Left kidney (tissue), 8 donors: ENCODE results near the gene GPX3. TPM values are rescaled to one million over a fixed set of nuclear protein-coding genes. Genes with fewer than 3 reads are reported as not detected.

Experiments
- DNase-seq: peaks from one replicate; pipeline ENCODE4 v3.0.0-alpha.2; 2013
- long read RNA-seq, 8 donors: transcript quantifications; one replicate each; lab custom pipeline, GENCODE V29; 2026
- polyA plus RNA-seq: library from polyadenylated mRNA; unstranded; fragments of 120-200 nt; gene quantifications from one replicate; pipeline ENCODE4 v1.2.1, GENCODE V29; 2013; ENCODE audit not compliant: insufficient read length

The GPX3 gene
- 1,238 TPM for polyA plus RNA-seq
- long read RNA-seq, donor 1, transcript GPX3-201 (5 exons, 1,636 nt), result major isoform, 513 of 1,054 reads
- long read RNA-seq, donor 1, transcript GPX3-209 (6 exons, 1,478 nt), result minor isoform, 12 of 1,054 reads
- long read RNA-seq, donor 1, partial matches to known transcripts, result 483 of 1,054 reads
- long read RNA-seq, donor 1, other reads (novel, unspliced or antisense), result 43 of 1,054 reads
- long read RNA-seq, donor 2, transcript GPX3-201 (5 exons, 1,636 nt), result major isoform, 482 of 583 reads
- long read RNA-seq, donor 2, partial matches to known transcripts, result 73 of 583 reads
- long read RNA-seq, donor 2, other reads (novel, unspliced or antisense), result 22 of 583 reads
- long read RNA-seq, donor 3, transcript GPX3-201 (5 exons, 1,636 nt), result major isoform, 490 of 576 reads
- long read RNA-seq, donor 3, partial matches to known transcripts, result 68 of 576 reads
- long read RNA-seq, donor 3, other reads (novel, unspliced or antisense), result 16 of 576 reads
- long read RNA-seq, donor 4, transcript GPX3-201 (5 exons, 1,636 nt), result major isoform, 24 of 87 reads
- long read RNA-seq, donor 4, partial matches to known transcripts, result 63 of 87 reads
- long read RNA-seq, donor 4, other reads (novel, unspliced or antisense), result 0 of 87 reads
- long read RNA-seq, donor 5, transcript GPX3-201 (5 exons, 1,636 nt), result major isoform, 851 of 1,221 reads
- long read RNA-seq, donor 5, transcript GPX3-209 (6 exons, 1,478 nt), result minor isoform, 8 of 1,221 reads
- long read RNA-seq, donor 5, partial matches to known transcripts, result 324 of 1,221 reads
- long read RNA-seq, donor 5, other reads (novel, unspliced or antisense), result 36 of 1,221 reads
- long read RNA-seq, donor 6, transcript GPX3-201 (5 exons, 1,636 nt), result major isoform, 286 of 373 reads
- long read RNA-seq, donor 6, partial matches to known transcripts, result 71 of 373 reads
- long read RNA-seq, donor 6, other reads (novel, unspliced or antisense), result 14 of 373 reads
- long read RNA-seq, donor 7, transcript GPX3-201 (5 exons, 1,636 nt), result major isoform, 348 of 700 reads
- long read RNA-seq, donor 7, partial matches to known transcripts, result 332 of 700 reads
- long read RNA-seq, donor 7, other reads (novel, unspliced or antisense), result 16 of 700 reads
- long read RNA-seq, donor 8, transcript GPX3-201 (5 exons, 1,636 nt), result major isoform, 240 of 264 reads
- long read RNA-seq, donor 8, partial matches to known transcripts, result 8 of 264 reads
- long read RNA-seq, donor 8, other reads (novel, unspliced or antisense), result 10 of 264 reads

- peak; percentile 75 for DNase-seq
Observed at GRCh38 chr5:151020304-151021110, at the start of gene GPX3. Gene GPX3 (plus strand): TSS chr5:151020591. CDS start chr5:151020655, 64 bp downstream.

DNA sequence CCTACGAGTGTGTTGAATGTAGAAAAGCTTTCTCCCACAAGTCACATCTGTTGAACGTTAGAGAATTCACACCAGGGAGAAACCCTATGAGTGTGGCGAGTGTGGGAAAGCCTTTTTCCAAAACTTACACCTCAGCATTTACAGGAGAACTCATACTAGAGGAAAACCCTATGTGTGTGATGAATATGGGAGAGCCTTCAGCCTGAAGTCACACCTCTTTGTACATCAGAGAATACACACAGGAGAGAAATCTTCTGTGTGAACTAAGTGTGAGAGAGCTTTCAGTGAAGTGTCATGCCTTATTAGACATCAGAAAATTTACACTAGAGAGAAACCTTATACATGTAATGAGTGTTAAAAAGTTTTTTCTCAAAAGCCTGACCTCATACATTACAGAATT lies 41.8 kb upstream of the GPX3 start:
- DNase-seq, result no peak

DNA sequence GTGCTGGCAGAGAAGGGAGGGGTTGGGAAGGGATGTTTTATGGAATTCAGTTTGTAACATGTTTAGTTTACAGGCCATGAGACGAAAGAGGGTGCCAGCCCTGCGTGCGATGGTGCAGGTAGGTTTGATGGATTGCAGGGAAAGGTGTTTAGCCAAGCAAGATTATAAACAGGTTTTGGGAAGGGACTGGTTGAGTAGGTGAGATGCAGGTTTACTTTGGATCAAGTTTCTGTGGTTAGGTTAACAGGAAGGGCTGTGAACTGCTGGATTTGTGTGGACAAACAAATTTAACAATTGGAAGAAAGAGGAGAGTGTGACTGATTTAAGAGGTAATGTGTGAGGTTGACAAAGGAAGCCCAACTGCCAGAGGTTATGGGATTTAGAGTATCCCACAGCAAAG lies 32.6 kb upstream of the GPX3 start:
- DNase-seq, result no peak

- no peak for DNase-seq
Observed at GRCh38 chr5:150989695-150990094, 30.7 kb upstream of the GPX3 start.

GRCh38 chr5:150992705-150993104 lies 27.7 kb upstream of the GPX3 start:
- no peak for DNase-seq

DNA sequence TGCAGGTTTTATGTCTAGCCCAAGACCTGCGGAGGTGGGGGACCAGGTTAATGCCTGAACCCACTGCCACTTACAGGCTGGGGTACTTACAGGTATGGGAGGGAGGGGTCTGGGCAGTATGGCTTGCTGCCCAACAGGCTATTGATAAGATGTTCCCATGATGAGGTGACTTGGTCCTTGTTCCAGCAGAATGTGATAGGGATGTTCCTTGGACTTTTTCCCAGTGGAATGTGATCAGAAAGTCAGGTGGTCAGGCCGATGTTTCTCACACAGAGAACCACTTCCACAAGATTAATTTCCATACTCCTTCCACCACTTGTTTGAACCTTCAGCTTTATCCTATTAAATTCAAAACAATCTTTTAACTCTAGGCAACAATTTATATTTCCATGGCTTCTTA lies 27.0 kb upstream of the GPX3 start:
- no peak for DNase-seq

DNA sequence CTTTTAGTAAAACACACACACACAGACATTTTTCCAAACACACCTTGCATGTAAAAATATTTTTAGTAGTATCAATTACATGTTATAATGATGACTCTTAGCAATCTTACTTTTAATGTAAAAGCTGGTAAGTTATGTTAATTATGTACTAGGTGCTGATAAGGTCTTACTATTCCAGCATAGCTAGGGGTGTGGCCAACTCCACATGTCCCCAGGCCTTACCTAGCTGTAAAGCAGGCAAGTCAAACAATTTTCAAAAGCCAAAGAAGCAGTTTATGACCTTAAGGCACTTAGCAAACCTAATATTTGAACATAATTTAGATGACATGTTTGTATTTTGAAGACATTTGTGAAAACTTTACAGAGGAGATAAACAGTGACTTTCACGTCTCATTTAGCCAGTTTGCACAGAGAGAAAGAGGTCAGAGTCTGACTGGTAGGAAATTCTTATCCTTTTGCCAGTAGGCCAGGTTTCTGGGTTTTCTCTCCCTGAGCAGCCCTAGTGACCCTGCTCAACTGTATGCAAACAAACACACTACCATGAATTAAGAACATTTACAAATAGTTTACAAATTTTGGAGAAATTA lies 26.5 kb upstream of the GPX3 start:
- DNase-seq, result no peak

GRCh38 chr5:150999704-151000442 lies 20.5 kb upstream of the GPX3 start:
- no peak for DNase-seq

DNA sequence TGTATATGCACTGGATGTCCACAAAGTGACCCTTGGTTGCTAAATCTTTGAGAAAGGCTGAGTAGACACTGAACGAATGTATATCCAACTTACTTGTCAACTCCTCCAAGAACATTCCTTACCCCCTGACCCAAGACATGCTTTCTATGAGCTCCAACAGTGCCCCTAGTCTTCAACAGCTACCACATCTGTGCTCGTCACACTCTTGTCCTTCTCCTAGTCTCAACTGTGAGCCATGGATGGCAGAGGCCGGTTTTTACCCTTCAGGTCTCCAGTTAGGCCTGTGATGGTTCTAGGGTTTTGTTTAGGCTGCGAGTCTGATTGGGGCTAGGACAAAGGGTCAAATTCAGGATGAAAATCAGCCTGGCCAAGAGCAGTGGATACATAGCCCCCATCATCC lies 19.0 kb upstream of the GPX3 start:
- DNase-seq, result no peak

DNA sequence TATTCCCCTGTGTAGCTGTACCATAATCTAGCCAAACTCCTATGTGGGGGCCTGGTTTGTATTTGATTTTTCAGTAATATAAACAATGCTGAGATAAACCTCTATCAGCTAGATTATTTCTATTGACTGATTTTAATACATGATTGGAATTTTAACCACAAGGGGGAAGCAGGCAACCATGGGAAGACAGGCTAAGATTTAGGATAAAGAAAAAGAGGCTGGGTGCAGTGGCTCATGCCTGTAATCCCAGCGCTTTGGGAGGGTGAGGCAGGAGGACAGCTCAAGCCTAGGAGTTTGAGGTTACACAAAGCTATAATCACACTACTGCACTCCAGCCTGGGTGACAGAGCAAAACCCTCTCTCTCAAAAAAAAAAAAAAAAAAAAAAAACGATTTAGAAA lies 18.1 kb upstream of the GPX3 start:
- DNase-seq, result peak; percentile 36

- DNase-seq, result no peak
Observed at GRCh38 chr5:151002681-151003502, 17.5 kb upstream of the GPX3 start.

DNA sequence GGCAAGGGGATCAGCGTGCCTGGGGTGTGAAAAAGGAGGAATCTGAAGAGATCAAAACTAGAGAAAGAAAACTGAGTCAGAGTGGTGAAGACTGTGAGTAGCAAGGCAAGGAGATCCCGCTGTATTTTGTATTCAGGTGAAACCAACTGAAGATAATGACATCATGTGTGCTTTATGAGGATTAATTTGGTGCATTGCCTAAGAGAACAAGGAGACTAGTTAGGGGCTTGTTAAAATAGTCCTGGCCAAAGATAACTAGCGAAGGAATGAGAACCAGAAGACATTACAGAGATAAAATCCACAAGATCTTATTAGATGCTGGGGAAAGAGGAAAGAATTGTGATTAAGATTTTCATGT lies 16.9 kb upstream of the GPX3 start:
- DNase-seq, result no peak

DNA sequence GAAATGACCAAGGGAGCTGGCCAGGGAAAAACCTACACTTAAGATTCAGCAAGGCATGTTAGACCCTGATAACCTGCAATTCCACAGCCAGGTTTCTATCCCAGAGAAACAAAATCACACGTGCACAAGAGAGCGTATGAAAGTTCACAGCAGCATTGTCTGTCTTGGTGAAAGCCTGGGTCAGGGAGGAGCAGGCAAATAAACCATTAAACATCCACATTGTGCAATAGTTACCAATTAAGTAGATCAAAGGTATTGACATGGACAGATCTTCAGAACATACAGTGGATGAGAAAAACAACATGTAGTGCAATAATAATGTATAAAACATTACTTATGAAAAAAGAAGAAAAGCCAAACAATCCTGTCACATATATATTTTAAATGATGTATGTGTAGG lies 15.9 kb upstream of the GPX3 start:
- no peak for DNase-seq

DNA sequence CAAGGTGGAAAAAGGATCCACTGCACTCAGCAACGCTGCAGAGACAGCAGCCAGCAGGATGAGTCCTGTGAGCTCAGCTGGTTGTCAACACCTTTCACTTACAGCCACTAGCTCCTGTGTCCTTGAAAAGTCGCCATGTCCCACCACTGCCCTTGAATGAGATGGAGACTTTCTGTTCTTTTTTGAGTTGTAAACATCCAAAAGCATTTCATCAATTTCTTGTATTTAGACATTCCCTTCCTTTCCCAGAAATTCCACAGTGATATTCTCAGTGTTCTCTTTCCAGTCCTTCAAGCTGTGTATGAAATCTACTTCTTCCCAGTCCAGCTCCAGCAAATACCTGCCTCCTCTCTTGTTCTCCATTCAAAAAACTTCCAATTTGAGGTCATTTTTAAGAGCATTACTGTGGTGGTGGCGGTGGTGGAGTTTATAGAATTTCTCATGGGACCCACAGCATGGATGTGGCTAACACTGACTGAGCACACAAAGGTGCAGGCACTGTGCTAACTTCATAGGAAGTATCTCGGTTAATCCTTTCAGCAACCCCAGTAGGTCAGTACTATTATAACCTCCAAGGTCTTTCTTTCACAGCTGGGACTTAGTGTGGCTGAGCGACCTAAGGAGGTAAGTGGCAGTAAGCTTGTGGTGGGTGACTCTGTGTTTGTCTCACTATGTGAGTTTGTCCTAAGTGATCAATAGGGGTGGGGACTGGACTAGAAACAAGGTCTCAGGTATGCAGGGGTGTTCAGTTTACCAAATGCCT lies 15.0 kb upstream of the GPX3 start:
- DNase-seq, result no peak

DNA sequence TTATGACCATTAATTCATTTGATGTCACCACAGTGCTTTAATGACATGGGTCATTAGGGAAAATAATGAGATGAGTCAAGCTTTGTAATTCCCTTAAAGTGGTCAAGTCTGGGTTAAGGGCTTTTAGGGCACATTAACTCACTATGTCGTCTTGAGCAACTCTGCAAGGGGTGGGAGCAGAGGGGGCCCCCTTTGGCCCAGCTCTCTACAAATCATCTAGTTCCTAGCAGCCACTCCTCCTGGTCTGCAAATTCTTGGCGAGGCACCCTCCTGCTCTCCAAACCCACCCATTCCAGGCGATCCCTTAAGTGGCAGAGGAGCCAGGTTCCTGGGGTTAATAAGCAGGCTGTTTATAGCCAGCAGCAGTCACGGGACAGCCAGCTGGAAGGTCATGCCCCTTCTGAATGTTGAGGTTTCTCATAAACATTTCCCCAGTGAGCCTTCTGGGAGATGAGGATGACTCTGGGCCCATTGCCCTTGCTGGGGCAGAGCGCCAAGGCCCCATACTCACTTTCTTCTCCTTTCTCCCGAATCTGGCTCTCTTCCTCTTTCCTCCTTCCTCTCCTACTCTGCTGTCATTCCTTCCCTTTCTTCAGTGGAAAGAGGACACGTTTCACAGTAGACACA lies 14.3 kb upstream of the GPX3 start:
- peak; percentile 22 for DNase-seq

DNA sequence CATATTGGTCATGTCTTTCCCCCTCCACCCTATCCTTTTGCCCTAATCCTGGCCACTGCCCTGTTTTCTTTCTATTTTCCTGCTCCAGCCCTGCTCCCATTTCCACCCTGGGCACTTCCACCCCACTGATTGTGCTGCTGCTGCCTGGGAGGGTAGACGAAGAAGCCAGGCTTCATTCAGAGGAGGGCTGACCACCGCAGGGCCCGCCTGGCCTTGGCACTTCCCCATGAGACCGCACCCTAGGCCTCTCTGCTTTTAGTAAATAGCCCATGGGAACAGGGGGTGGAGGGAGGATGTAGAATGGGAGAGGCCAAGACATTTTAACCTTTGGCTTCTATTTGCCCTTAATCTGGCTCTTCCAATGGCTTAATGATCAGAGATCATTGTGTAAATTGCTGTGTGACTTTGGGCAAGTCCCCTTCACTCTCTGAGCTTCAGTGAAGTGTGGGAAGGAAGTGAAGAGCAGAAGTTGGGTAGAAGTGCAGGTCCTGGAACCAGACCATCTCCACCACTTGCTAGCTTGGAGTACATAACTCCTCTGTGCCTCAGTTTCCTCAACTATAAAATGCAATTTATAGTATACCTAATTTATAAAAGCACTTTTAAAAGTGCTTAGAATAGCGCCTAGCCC lies 13.6 kb upstream of the GPX3 start:
- no peak for DNase-seq

DNA sequence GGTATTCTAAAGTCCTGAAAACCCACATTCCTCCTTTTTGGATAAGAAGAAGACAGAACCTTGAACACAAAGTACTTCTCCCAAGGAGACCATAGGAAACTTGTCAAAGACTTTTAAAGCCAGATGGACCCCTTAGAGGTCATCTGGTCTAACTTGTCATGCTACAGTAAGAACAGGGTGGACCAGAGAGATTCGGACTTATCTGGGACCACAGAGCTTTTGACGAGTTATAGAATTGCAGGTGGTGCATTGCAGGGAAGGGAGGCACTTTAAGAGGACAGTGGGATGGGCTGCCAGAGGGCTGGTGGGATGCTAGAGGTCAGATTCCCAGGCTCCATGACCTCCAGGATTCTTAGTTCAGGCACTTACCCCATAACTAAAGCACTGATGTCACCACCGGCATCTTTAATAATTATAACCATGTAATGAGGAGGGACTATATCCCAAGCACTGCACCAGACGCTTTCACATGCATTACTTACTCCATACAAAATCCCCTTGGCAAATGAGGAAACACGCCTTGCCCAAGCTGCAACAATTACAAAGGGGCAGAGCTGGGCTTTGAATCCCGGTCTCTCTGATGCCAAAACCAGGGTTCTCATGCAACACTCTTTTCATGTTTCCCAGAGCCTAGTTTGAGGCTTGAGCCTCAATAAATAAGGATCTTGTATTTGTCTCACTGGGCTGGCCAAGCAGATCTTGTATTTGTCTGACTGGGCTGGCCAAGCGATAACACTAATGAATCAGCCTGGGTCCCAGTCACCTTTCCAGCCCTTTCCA lies 12.8 kb upstream of the GPX3 start:
- no peak for DNase-seq
